ENCODE results near the gene SRP54.
"Not testable (repeated sequence)": the region's sequence is repeated elsewhere in the genome, so short reads cannot be mapped to it uniquely, and the experiment has no call there.

The SRP54 gene

DNA sequence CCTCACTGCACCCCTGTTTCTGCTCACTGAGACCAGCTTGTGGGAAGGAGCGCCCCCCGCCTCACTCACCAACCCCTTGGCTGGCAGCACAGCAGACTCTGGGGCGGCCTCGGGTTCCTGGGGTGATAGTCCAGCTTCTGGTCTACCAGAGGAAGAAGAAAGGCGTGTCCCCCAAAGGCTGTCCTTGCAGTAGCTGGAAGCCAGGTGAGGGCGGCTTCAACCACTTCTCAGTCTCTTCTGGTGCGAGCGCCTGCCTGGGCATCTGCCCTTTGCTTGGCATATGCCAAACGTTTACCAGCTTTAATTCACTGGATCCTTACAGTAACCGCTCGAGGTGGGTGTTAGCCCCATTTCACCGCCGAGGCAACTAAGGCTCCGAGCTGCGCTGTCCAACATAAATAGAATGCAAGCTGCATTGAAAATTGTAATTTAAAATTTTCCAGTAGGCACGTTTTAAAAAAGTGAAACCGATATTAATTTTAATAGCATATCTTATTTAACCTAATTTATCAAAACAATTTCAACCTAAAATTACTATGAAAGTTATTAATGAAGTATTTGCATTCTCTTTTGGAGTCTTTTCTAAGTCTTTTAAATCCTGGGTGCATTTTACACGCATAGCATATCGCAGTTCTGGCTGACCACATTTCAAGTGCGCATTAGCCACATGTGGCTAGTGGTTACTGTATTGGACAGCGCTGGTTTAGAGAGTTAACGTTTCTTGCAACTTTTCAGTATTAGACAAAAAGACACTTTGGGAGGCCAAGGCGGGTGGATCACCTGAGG lies 64.2 kb downstream of the SRP54 start:
- no peak for DNase-seq (ENCODE audit: low spot score)

DNA sequence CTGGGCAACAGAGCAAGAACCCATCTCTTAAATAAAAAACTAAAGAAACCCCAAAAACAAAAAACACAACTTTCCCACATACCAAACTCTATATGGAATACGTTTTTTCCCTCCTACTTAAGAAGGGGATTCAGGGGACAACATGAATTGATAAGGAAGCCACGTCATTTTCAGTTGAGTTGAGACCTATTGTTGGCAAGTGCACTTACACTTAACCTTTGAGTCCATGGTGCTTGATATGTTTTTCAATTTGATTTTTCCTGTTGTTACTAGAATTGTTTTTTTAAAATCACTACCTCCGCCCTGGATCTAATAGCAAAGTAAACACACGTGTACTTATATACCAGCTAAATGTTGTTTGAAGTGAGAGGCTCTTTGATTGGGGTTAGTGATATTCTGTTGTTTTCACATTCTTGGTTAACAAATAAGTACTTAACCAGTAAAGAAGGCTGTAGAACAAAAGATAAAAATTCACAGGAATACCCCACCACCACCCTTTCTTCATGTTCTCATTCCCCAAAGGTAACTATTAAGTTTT lies 65.3 kb downstream of the SRP54 start:
- no peak for DNase-seq (ENCODE audit: low spot score)

DNA sequence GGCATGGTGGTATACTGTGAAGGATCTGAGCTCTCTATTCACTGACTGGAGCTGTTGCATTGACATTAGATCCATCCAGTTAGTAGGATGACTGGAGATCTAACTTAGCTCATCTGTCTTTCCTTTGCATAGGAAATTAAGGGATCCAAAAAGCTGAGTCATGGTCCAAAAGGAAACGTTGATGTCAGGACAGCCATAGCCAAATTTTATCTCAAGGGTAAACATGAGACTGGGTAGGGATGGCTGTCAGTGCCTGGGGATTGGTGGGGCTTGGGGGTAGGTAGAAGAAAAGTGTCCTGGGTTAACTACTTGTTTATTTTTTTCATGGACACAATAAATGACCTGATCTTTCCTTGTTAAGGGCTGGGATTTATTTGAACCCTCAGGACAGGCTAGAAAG lies 67.9 kb downstream of the SRP54 start:
- DNase-seq (ENCODE audit: low spot score) = peak; percentile 62

DNA sequence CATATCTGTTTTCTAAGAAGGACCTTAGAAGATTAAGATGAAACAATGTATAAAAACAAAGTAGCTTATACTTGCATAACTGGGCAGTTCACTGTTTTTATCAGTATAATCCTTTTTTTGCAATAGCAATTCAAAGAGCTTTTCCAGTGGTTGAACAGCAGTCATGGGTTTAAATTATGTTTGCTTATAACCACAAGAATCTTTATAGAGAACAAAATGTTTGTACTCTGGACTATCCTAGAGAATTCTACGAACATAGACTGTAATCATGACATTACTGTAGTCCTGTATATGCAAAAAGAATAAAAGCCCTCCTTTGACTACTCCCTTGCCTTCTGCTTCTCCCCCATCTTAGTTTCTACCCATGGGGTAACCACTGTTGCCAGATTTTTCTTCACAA lies 69.0 kb downstream of the SRP54 start:
- no peak for DNase-seq (ENCODE audit: low spot score)

GRCh38 chr14:35052637-35053036 lies 69.8 kb downstream of the SRP54 start:
- DNase-seq (ENCODE audit: low spot score) = no peak

DNA sequence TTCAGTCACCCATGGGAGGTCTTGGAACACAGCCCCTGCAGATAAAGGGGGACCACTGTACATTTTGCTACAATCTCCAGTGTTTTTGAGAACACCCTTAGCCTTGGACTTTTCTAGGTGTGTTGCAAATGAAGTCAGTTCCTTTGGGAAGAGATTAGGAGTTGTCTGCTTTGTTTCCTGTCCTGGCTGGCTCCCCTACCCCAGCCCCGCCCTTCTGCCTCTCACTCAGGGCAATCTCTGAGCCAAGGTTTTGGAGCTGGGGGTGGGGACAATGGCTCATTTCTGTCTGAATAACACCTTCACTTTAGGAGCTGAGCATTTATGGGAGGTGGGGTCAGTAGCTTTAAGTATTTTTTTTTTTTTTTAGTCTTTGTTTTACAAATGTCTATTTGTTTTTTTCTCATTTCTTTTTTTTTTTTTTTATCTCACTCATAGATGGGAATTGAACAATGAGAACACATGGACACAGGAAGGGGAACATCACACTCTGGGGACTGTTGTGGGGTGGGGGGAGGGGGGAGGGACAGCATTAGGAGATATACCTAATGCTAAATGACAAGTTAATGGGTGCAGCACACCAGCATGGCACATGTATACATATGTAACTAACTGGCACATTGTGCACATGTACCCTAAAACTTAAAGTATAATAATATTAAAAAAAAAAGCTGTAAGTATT lies 78.5 kb downstream of the SRP54 start:
- DNase-seq (ENCODE audit: low spot score) = peak; percentile 54

- DNase-seq (ENCODE audit: low spot score) = not testable (repeated sequence)
Observed at GRCh38 chr14:35065731-35066130, 82.9 kb downstream of the SRP54 start.

DNA sequence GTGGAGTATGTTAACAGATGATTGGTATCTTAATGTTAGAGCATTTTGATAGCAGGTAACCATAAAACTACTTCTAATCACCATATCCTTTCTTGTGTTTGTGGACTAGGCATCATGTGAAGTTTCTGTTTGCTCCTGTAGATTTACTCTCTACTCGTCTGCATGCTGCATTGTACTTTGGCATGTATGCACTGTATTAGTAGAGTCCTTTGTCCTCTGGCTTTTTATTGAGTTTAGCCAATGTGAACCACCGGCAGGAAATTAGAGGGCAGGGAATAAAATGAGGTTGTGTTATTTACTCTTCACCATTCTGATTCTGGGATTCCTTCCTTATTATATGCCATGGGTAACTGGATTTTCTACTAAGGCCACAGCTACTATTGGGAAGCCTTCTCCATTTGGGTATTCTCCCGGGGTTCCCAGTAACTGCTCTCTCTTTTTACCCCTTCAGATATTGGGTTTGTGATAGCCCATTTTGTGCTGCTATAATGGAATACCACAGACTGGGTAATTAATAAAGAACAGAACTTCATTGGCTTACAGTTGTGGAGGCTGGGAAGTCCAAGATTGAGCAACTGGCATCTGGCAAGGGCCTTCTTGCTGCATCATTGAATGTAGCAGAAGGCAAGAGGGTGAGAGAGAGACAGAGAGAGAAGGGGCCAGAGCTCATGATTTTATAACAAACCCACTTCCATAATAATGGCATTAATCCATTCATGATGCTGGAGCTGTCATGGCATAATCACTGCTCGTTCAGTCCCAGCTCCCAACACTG lies 85.6 kb downstream of the SRP54 start:
- DNase-seq (ENCODE audit: low spot score) = no peak

DNA sequence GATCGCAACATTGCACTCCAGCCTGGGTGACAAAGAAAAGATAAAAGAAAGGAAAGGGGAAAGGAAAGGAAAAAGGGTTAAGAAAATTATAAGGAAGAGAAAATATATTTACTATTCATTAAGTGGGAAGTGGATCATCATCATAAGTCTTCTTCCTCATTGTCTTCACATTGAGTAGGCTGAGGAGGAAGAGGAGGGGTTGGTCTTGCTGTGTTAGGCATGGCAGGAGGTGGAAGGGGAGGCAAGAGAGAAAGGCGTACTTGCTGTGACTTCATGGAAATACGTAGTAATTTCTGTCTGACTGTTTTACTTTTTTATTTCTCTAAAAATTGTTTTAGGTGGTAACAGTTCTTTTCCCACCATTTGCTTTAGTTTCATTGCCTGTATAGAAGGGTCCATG lies 89.4 kb downstream of the SRP54 start:
- no peak for DNase-seq (ENCODE audit: low spot score)

- DNase-seq (ENCODE audit: low spot score) = no peak
Observed at GRCh38 chr14:35073486-35073885, 90.7 kb downstream of the SRP54 start.

GRCh38 chr14:35078082-35078481 lies 95.3 kb downstream of the SRP54 start:
- no peak for DNase-seq (ENCODE audit: low spot score)
